CD4-positive, alpha-beta T cell treated with Interferon gamma for 1 hour (primary cell): ENCODE data around the gene UNK.

Experiments
- DNase-seq: peaks from one replicate; pipeline ENCODE4 v3.0.0-alpha.2; 2020

UNK gene, protein sequence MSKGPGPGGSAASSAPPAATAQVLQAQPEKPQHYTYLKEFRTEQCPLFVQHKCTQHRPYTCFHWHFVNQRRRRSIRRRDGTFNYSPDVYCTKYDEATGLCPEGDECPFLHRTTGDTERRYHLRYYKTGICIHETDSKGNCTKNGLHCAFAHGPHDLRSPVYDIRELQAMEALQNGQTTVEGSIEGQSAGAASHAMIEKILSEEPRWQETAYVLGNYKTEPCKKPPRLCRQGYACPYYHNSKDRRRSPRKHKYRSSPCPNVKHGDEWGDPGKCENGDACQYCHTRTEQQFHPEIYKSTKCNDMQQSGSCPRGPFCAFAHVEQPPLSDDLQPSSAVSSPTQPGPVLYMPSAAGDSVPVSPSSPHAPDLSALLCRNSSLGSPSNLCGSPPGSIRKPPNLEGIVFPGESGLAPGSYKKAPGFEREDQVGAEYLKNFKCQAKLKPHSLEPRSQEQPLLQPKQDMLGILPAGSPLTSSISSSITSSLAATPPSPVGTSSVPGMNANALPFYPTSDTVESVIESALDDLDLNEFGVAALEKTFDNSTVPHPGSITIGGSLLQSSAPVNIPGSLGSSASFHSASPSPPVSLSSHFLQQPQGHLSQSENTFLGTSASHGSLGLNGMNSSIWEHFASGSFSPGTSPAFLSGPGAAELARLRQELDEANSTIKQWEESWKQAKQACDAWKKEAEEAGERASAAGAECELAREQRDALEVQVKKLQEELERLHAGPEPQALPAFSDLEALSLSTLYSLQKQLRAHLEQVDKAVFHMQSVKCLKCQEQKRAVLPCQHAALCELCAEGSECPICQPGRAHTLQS

GRCh38 chr17:75784473-75785015 lies at the start of gene UNK:
Gene UNK, plus strand, starts transcription at chr17:75784806. Its CDS starts 75 bp downstream, at chr17:75784881.
- peak; percentile 98 for DNase-seq

GRCh38 chr17:75736173-75736835 lies 48.3 kb upstream of the UNK start:
- DNase-seq: no peak

- DNase-seq: no peak
Observed at GRCh38 chr17:75737133-75737962, 47.3 kb upstream of the UNK start.

GRCh38 chr17:75738218-75738802 lies 46.3 kb upstream of the UNK start:
- peak; percentile 81 for DNase-seq

DNA sequence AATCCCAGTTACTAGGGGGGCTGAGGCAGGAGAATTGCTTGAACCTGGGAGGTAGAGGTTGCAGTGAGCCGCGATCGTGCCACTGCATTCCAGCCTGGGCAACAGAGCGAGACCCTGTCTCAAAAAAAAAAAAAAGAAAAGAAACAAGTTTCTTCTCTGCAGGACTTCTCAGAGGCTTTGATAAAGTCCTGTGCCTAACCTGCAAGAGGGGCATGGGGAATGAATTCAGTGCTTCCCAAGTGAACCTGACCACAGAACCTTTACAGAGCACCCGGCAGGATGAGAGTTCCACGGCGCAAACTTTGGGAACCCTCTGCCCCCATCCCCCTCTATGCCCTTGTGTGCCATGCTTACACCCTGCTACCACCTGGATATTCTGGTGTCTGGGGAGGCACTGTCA lies 45.4 kb upstream of the UNK start:
- DNase-seq: no peak

GRCh38 chr17:75739801-75740200 lies 44.8 kb upstream of the UNK start:
- no peak for DNase-seq

DNA sequence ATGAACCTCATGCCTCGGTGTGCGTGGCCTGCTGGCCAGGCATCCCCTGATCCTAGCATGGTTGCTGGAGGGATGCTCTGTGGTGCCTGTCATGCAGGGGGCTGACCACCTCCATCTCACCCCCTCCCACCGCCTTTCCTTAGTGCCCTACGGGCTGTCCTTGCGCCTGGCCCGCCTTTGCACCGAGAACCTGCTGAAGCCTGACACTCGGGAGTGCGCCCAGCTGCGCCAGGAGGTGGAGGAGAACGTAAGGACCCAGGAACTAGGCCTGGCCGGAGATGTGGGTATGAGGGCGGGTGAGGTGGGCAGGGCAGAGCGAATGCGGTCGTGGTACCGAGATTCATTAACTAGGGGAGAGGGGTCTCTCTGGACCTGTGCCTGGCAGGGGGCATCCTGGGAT lies 44.4 kb upstream of the UNK start:
- no peak for DNase-seq

DNA sequence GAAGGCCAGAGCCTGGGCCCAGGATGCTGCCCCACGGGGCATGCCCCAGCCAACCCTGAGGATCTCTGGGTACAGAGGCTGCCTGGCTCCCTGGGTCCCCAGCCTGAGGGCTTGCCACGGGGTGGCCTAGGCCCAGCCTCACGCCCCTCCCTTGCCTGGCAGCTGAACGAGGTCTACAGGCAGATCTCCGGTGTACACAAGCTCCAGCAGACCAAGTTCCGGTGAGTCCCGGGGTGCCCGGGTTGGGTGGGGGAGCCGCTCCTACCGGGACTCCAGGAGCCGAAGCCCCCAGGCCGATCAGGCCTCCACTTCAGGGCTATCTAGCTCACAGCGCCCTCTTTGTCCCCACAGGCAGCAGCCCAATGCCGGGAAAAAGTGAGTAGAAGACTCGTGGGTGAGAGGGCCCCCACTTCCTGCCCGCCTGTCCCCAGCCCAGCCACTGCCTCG lies 44.0 kb upstream of the UNK start:
- DNase-seq: no peak

- DNase-seq: no peak
Observed at GRCh38 chr17:75742337-75742736, 42.3 kb upstream of the UNK start.

- no peak for DNase-seq
Observed at GRCh38 chr17:75743625-75744206, 40.9 kb upstream of the UNK start.

DNA sequence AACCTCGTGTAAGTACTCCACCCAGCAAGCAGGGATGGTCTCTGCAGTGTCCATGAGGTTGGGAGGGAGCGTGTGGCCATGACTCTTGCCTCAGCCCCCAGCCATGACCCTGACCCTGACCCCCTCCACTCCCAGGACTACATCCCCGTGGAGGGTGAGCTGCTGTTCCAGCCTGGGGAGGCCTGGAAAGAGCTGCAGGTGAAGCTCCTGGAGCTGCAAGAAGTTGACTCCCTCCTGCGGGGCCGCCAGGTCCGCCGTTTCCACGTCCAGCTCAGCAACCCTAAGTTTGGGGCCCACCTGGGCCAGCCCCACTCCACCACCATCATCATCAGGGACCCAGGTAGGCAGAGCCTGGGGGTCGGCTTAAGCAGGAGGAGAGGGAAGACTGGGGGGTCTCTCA lies 35.9 kb upstream of the UNK start:
- DNase-seq: no peak

- DNase-seq: peak; percentile 83
Observed at GRCh38 chr17:75749545-75750389, 34.8 kb upstream of the UNK start.

GRCh38 chr17:75750661-75751423 lies 33.8 kb upstream of the UNK start:
- no peak for DNase-seq

- no peak for DNase-seq
Observed at GRCh38 chr17:75751676-75752404, 32.8 kb upstream of the UNK start.

DNA sequence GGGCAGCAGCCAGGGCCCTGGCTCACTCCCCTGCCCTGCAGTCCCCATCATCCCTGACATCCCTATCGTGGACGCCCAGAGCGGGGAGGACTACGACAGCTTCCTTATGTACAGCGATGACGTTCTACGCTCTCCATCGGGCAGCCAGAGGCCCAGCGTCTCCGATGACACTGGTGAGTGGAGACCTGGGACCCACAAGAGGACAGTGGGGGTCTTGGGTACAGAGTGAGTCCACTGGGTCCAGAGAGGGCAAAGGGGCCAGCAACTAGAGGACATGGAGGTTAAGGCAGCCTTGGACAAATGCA lies 32.2 kb upstream of the UNK start:
- DNase-seq: no peak

DNA sequence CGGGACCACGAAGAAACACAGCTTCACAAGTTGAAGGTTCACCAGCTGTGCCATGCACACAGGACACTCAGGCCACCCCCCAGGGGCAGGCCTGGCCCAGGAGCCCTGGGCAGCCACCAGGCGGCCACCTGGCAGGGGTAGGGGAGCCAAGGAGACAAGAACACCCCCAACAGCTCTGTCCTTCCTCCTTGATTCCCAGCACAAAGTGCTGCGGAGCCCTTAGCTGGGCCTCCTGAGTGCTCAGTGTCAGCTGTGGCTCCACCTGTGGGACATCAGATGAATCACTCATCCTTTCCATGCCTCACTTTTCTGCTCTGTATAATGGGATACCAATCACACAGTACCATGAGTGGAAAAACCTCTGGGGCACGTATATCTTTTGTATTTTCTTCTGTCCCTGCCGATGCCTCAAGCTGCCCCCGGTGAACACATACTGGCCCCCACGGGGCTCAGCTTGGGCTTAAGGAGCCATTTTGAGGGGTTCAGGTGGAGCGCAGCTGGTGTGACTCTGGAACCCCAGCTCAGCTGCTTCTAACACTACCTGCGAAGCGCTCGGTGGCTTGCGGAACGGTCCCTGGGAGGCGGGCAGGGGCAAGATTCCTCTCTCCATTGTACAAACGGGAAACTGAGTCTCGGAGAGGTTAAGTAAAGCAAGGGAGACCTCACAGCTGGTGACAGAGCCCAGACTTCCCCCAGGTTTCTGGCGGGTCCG lies 31.6 kb upstream of the UNK start:
- no peak for DNase-seq

DNA sequence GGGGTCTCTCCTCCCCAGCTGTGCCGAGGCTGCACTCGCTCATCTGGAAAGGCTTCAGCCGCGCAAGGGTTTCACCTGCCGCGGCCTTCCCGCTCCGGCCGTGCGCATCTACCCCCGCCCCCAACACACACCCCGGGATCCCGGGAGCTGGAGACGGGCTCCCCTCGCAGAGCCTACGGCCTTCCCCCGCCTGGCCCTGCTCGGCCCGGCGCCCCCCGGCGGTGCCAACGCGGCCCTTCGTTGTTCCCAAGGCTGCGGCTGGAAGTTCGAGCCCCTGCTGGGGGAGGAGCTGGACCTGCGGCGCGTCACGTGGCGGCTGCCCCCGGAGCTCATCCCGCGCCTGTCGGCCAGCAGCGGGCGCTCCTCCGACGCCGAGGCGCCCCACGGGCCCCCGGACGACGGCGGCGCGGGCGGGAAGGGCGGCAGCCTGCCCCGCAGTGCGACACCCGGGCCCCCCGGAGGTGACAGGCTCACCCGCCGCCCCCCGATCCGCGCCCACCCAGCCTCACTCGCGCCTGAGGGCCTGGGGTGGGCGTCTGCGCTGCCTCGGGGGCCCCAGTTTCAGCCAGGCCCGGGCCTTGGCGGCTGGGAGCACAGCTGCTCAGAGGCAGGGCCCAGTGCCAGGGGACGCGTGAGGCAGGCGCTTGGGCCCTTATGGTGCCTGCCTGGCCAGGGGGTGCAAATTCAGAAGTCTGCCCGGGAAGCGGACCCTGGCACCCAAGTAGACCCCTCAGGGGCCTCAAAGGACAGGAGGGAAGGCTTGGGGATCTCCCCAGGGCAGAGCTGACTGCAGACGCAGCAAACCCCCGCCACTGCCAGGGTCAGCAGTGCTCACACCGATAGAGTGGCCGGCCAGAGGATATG lies 30.9 kb upstream of the UNK start:
- DNase-seq: peak; percentile 75
